Mesendoderm (in vitro differentiated cells): ENCODE measurements around the gene GPR55.

Experiments
- DNase-seq: peaks from one replicate; pipeline ENCODE4 v3.0.0; 2013
- H2AK5ac ChIP-seq: 2 replicates; pipeline ENCODE4 v1.6.1; 2013; ENCODE audit warnings: low read length, inconsistent platforms
- H2BK120ac ChIP-seq: 2 replicates; pipeline ENCODE4 v1.6.1; 2013; ENCODE audit warnings: low read depth, mild to moderate bottlenecking, low read length, moderate library complexity, mixed read lengths
- H2BK15ac ChIP-seq: replicated peaks from 2 replicates; pipeline ENCODE4 v1.6.1; 2013; ENCODE audit warnings: low read depth, mild to moderate bottlenecking, moderate library complexity
- H2BK5ac ChIP-seq: 2 replicates; pipeline ENCODE4 v1.6.1; 2013; ENCODE audit warnings: low read length, inconsistent platforms
- H3K18ac ChIP-seq: 2 replicates; pipeline ENCODE4 v1.6.1; 2013; ENCODE audit warnings: mild to moderate bottlenecking, low read length, mixed read lengths
- H3K23ac ChIP-seq: one replicate; pipeline ENCODE4 v1.6.1; 2013; ENCODE audit warnings: low read length
- H3K27ac ChIP-seq: 2 replicates; pipeline ENCODE4 v1.5.1; 2013; ENCODE audit warnings: low read depth, mild to moderate bottlenecking, inconsistent platforms, low read length, moderate library complexity
- H3K27me3 ChIP-seq: 2 replicates; pipeline ENCODE4 v1.6.1; 2013; ENCODE audit warnings: low read length, control low read depth, mild to moderate bottlenecking, inconsistent platforms; ENCODE audit not compliant: insufficient read depth, poor library complexity
- H3K36me3 ChIP-seq: 2 replicates; pipeline ENCODE4 v1.6.1; 2013; ENCODE audit warnings: low read length, inconsistent platforms; ENCODE audit not compliant: control insufficient read depth, insufficient read depth
- H3K4ac ChIP-seq: one replicate; pipeline ENCODE4 v1.6.1; 2013; ENCODE audit warnings: low read depth, mild to moderate bottlenecking, low read length, moderate library complexity
- H3K4me1 ChIP-seq: 2 replicates; pipeline ENCODE4 v1.6.1; 2013; ENCODE audit warnings: low read depth, low read length, inconsistent platforms; ENCODE audit not compliant: control insufficient read depth
- H3K4me2 ChIP-seq: 2 replicates; pipeline ENCODE4 v1.6.1; 2013; ENCODE audit warnings: low read length
- H3K4me3 ChIP-seq: 2 replicates; pipeline ENCODE4 v1.5.1; 2013; ENCODE audit warnings: mild to moderate bottlenecking, low read length
- H3K56ac ChIP-seq: one replicate; pipeline ENCODE4 v1.6.1; 2013; ENCODE audit warnings: low read length
- H3K79me1 ChIP-seq: 2 replicates; pipeline ENCODE4 v1.6.1; 2013; ENCODE audit warnings: low read length, inconsistent platforms
- H3K79me2 ChIP-seq: 2 replicates; pipeline ENCODE4 v1.6.1; 2013; ENCODE audit warnings: mild to moderate bottlenecking, low read length; ENCODE audit not compliant: control insufficient read depth, insufficient read depth
- H3K9ac ChIP-seq: 2 replicates; pipeline ENCODE4 v1.6.1; 2013; ENCODE audit warnings: low read length, inconsistent platforms
- H4K5ac ChIP-seq: one replicate; pipeline ENCODE4 v1.6.1; 2013; ENCODE audit warnings: low read length
- H4K8ac ChIP-seq: one replicate; pipeline ENCODE4 v1.6.1; 2013; ENCODE audit warnings: low read depth, mild to moderate bottlenecking, control low read depth, low read length, moderate library complexity
- WGBS: extraction: QIAGEN DNeasy Blood & Tissue Kit; methylation state at CpG from one replicate; pipeline ENCODE4 v1.1.7; 2013; ENCODE audit warnings: low lambda C conversion rate, missing lambda C conversion rate; ENCODE audit not compliant: insufficient coverage; ENCODE audit errors: extremely low coverage; 5-methylcytosine and 5-hydroxymethylcytosine counted together

Gene GPR55

GRCh38 chr2:230919681-230920080 is 5.4 kb downstream of the GPR55 start:
- no peak overlapping the region for H3K27ac ChIP-seq
- H2AK5ac ChIP-seq = no peak overlapping the region
- no peak overlapping the region for H2BK120ac ChIP-seq
- H4K5ac ChIP-seq = no peak overlapping the region
- H3K27me3 ChIP-seq = no peaks in the 10 kb centered on the region
- no peak overlapping the region for H2BK5ac ChIP-seq
- H3K18ac ChIP-seq = no peak overlapping the region
- H3K36me3 ChIP-seq = no peaks in the 10 kb centered on the region
- no peak overlapping the region for H3K4ac ChIP-seq
- H3K56ac ChIP-seq = no peak overlapping the region
- no CpG with 5 or more reads among the region's 2 CpGs for WGBS
- no peaks in the 10 kb centered on the region for H3K79me1 ChIP-seq
- H3K23ac ChIP-seq = no peak overlapping the region
- H2BK15ac ChIP-seq = no peak overlapping the region
- no peak overlapping the region for H3K4me3 ChIP-seq
- DNase-seq = no peak
- H3K79me2 ChIP-seq = no peaks in the 10 kb centered on the region
- H3K4me2 ChIP-seq = no peak overlapping the region
- no peak overlapping the region for H3K9ac ChIP-seq
- no peak overlapping the region for H4K8ac ChIP-seq
- H3K4me1 ChIP-seq = no peaks in the 10 kb centered on the region

GRCh38 chr2:230919240-230919639 is 5.8 kb downstream of the GPR55 start:
- no peaks in the 10 kb centered on the region for H3K79me2 ChIP-seq
- H2BK5ac ChIP-seq = no peak overlapping the region
- H2AK5ac ChIP-seq = no peak overlapping the region
- H3K36me3 ChIP-seq = no peaks in the 10 kb centered on the region
- no peak overlapping the region for H4K5ac ChIP-seq
- no peak for DNase-seq
- no peak overlapping the region for H3K4me2 ChIP-seq
- H2BK15ac ChIP-seq = no peak overlapping the region
- no peaks in the 10 kb centered on the region for H3K4me1 ChIP-seq
- no peak overlapping the region for H3K56ac ChIP-seq
- H4K8ac ChIP-seq = no peak overlapping the region
- no peaks in the 10 kb centered on the region for H3K79me1 ChIP-seq
- H3K18ac ChIP-seq = no peak overlapping the region
- H3K23ac ChIP-seq = no peak overlapping the region
- no peak overlapping the region for H3K27ac ChIP-seq
- H3K27me3 ChIP-seq = no peaks in the 10 kb centered on the region
- WGBS = no CpG with 5 or more reads among the region's 2 CpGs
- H3K4ac ChIP-seq = no peak overlapping the region
- H2BK120ac ChIP-seq = no peak overlapping the region
- no peak overlapping the region for H3K4me3 ChIP-seq
- H3K9ac ChIP-seq = no peak overlapping the region

- no peak overlapping the region for H3K56ac ChIP-seq
- H2BK15ac ChIP-seq = no peak overlapping the region
- no peaks in the 10 kb centered on the region for H3K79me2 ChIP-seq
- no peak overlapping the region for H3K18ac ChIP-seq
- no peak overlapping the region for H2BK120ac ChIP-seq
- H2BK5ac ChIP-seq = no peak overlapping the region
- no peak overlapping the region for H3K9ac ChIP-seq
- no peaks in the 10 kb centered on the region for H3K4me1 ChIP-seq
- no peak overlapping the region for H3K4me3 ChIP-seq
- H4K5ac ChIP-seq = no peak overlapping the region
- no peaks in the 10 kb centered on the region for H3K36me3 ChIP-seq
- no peak overlapping the region for H3K27ac ChIP-seq
- no peak overlapping the region for H4K8ac ChIP-seq
- DNase-seq = no peak
- no peaks in the 10 kb centered on the region for H3K27me3 ChIP-seq
- H2AK5ac ChIP-seq = no peak overlapping the region
- no CpG with 5 or more reads among the region's 7 CpGs for WGBS
- H3K79me1 ChIP-seq = no peaks in the 10 kb centered on the region
- no peak overlapping the region for H3K4ac ChIP-seq
- no peak overlapping the region for H3K4me2 ChIP-seq
- H3K23ac ChIP-seq = no peak overlapping the region
Observed at GRCh38 chr2:230916218-230916617, 8.8 kb downstream of the GPR55 start.

- Histone ChIP-seq H2BK5ac (no peak overlapping the region), H3K4ac (no peak overlapping the region), H3K4me3 (no peak overlapping the region), H4K5ac (no peak overlapping the region), H3K18ac (no peak overlapping the region), H3K23ac (no peak overlapping the region), H3K4me2 (no peak overlapping the region), H3K56ac (no peak overlapping the region), H4K8ac (no peak overlapping the region), H2AK5ac (no peak overlapping the region), H3K9ac (no peak overlapping the region), H2BK120ac (no peak overlapping the region), H3K27ac (no peak overlapping the region), H3K36me3 (no peaks in the 10 kb centered on the region), H3K79me2 (no peaks in the 10 kb centered on the region), H3K79me1 (no peaks in the 10 kb centered on the region), H3K4me1 (no peaks in the 10 kb centered on the region), H3K27me3 (no peaks in the 10 kb centered on the region), H2BK15ac (no peak overlapping the region)
- WGBS = no CpG with 5 or more reads among the region's 6 CpGs
- no peak for DNase-seq
Observed at GRCh38 chr2:230915319-230915718, 9.7 kb downstream of the GPR55 start.

DNA sequence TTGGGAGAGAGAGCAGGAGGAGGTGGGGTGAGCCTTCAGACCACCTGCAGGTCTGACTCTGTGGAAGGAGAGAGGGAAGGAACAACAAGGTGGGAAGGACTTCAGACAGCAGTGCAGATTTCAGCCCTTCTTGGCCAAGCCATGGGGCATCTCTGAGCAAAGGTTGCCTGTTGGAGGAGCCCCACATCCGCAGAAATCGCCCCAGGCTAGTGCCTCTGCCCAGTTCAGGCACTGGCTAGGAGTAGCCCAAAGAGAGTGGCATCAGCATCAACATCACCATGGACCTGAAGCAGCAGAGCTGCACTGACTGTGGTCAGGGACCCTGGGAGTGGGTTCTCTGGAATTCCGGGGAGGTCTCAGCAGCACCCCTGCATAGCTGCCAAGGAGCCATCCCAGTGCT is 10.2 kb downstream of the GPR55 start:
- Histone ChIP-seq H3K9ac (no peak overlapping the region), H3K79me2 (no peaks in the 10 kb centered on the region), H2BK120ac (no peak overlapping the region), H3K79me1 (no peaks in the 10 kb centered on the region), H4K8ac (no peak overlapping the region), H4K5ac (no peak overlapping the region), H2AK5ac (no peak overlapping the region), H3K4me3 (no peak overlapping the region), H3K27ac (no peak overlapping the region), H2BK15ac (no peak overlapping the region), H3K4me1 (no peaks in the 10 kb centered on the region), H2BK5ac (no peak overlapping the region), H3K4ac (no peak overlapping the region), H3K4me2 (no peak overlapping the region), H3K18ac (no peak overlapping the region), H3K27me3 (no peaks in the 10 kb centered on the region), H3K23ac (no peak overlapping the region), H3K56ac (no peak overlapping the region), H3K36me3 (no peaks in the 10 kb centered on the region)
- WGBS = no CpG with 5 or more reads among the region's 3 CpGs
- no peak for DNase-seq

DNA sequence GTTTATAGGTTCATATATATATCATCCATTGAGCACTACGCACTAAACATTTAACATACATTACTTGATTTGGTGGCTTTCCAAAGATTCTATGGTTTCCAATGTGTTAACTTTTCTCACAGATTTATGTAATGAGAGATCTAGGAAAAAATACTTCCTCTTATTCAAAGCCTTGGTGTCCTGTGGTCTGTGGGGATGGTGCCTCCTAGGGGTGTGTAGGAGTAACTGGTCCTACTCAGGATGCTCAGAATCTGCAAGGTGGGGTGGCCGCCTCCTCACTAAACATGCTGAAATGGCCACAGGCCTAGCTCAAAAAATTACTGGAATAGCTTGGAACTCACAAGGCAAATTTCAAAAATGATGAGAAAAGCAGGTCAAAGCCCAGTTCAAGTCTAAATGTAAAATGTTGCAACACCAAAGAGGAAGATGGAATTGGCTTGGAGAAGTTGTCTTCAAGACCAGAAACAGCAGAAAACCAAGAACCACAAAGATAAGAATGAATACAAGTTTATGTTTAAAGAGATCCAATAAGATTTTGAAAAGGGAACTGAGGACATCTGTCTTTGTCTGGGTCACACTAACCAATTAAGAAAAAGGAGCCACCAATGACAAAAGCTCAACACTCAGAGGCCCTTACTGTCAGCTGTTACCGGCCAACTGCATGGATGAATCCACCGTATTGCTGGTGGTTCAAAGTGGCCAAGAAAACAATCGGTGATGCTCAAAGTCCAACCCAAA is 11.5 kb downstream of the GPR55 start:
- no peak overlapping the region for H4K8ac ChIP-seq
- no peak overlapping the region for H2BK15ac ChIP-seq
- no peak overlapping the region for H3K4ac ChIP-seq
- no peak overlapping the region for H3K23ac ChIP-seq
- no peaks in the 10 kb centered on the region for H3K79me1 ChIP-seq
- no peak overlapping the region for H2BK5ac ChIP-seq
- no peaks in the 10 kb centered on the region for H3K4me1 ChIP-seq
- H3K27me3 ChIP-seq = no peaks in the 10 kb centered on the region
- H3K18ac ChIP-seq = no peak overlapping the region
- H3K36me3 ChIP-seq = no peaks in the 10 kb centered on the region
- no peak overlapping the region for H2BK120ac ChIP-seq
- no peak overlapping the region for H3K4me3 ChIP-seq
- no peak overlapping the region for H3K27ac ChIP-seq
- H3K9ac ChIP-seq = no peak overlapping the region
- H3K4me2 ChIP-seq = no peak overlapping the region
- peak; percentile 63 for DNase-seq
- no CpG with 5 or more reads among the region's 5 CpGs for WGBS
- H2AK5ac ChIP-seq = no peak overlapping the region
- H3K56ac ChIP-seq = no peak overlapping the region
- H4K5ac ChIP-seq = no peak overlapping the region
- H3K79me2 ChIP-seq = no peaks in the 10 kb centered on the region
